GM19395 (cell line): ENCODE measurements around the gene DPP3.
A peak's percentile ranks its signal among the peaks of the same experiment; 100 is the strongest.
"Not testable (repeated sequence)": the region's sequence is repeated elsewhere in the genome, so short reads cannot be mapped to it uniquely, and the experiment has no call there.

Experiments used
- ATAC-seq: cut with Tn5 transposase; IDR thresholded peaks from one replicate; pipeline ENCODE4 v1.9.1; 2021; ENCODE audit warnings: mild to moderate bottlenecking, moderate library complexity; ENCODE audit not compliant: unreplicated experiment

The DPP3 gene

DNA sequence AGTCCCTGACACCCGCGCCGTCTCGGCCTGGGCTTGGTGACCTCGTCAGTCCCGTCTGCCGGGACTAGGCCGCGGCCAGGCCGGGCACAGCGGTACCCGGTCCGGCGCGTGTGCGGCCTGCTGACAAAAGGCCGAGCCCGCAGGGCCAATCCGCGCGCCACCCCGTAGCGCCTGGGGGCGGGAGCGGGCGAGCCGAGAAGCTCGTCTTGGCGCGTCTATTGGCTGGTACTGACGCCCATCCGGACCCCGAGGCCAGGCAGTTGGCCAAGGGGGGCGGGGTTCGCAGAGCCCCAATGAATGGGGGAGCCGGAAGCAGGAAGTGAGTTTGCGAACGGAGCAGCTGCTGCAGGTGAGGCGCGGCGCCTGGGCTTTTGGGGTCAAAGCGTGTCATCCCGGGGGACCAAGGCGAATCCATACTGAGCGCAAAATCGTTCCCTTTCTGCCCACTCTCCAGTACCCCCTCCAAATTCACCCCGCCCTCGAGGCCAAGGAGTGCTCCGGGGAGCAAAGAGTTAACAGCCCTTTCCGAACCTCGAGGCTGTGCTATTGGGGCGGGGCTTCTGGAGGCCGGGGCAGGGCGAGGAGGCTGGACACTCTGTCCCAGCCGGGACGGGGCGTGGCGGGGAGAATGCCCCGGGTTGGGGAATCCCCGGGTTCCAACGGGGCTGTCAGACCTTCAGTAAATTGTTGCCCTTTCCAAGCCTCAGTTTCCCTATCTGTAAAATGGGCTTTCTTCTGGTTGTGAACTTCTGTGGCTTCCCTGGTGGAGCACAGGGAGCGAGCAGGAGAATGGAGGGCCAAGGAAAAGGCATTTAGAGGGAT, at the start of gene DPP3:
Gene DPP3 (plus strand): TSS at position 318 of the 822 bp plus-strand sequence. CDS start 1,767 bp downstream, outside the sequence.
- ATAC-seq = peak; percentile 84

DNA sequence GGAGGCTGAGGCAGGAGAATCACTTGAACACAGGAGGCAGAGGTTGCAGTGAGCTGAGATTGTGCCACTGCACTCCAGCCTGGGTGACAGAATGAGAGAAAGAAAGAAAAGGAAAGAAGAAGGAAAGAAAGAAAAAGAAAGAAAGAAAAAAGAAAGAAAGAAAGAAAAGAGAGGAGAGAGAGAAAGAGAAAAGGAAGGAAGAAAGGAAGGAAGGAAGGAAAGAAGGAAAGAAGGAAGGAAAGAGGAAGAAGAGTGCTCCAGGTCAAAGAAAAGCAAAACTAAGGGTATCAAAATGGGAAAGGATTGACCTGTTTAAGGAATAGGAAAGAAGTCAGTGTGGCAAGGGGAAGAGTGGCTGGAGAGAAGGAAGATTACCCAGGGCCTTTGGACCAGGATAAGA, 48.9 kb upstream of the DPP3 start:
- not testable (repeated sequence) for ATAC-seq

GRCh38 chr11:66431871-66432329, 48.3 kb upstream of the DPP3 start:
- ATAC-seq = not testable (repeated sequence)

DNA sequence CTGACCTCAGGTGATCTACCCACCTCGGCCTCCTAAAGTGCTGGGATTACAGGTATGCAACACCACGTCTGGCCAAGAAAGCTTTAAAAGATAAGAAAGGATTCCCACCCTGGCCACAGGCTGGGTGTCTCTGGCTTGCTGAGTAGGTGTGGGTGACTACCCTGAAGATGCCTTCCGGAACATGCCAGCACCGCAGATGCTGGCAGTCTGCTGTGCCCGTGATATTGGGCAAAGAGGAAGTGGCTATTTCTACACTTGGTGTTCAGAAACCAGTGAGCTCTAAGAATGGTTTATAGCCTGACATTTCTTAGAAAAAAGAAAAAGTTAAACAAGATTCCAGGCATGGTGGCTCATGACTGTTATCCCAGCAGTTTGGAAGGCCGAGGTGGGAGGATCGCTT, 47.6 kb upstream of the DPP3 start:
- ATAC-seq = no peak

GRCh38 chr11:66437979-66438503, 42.2 kb upstream of the DPP3 start:
- no peak for ATAC-seq

DNA sequence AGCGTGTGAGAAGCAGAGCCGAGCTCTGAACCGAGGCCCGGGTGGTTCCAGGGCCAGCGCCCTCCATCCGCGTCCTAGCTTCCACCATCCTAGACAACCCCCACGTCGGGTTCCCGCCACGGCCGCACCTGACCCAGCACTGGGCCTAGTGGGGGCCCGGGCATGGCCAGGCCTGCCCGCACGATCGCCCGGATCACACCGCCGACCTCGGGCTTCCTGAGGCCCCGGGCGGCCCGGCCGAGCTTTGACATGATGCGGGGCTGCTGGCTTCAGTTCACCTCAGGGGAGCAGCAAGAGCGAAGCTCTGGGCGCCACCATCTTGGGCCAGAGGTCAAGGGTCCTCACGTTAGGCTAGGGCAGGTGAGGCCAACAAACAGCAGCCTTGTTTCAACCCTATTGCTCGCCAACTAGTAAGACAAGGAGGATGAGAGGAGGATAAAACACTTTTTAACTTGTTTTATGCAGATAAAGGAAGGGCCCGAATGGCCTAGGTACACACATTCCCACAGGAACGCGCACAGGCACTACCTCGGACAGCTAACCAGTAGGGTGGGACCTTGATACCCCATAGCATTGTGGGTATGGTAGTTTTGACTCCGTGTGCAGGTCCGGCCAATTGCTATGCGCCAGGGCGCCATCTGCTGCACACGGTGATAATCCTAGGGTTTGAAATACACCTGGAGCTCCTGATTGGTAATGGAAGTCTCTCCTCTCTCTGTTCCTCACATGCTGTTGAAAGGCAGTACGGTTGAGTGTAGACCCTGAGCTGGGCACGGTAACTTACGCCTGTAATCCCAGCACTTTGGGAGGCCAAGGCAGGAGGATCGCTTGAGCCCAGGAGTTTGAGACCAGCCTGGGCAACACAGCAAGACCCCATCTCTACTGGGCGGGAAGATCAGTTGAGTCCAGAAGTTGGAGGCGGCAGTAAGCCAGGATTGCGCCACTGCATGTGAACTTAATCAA, 41.4 kb upstream of the DPP3 start, which contains the start of gene MRPL11:
Gene MRPL11 (minus strand): TSS at position 345 of the 963 bp plus-strand sequence. CDS start 94 bp downstream, at position 251.
- peak; percentile 91 for ATAC-seq

DNA sequence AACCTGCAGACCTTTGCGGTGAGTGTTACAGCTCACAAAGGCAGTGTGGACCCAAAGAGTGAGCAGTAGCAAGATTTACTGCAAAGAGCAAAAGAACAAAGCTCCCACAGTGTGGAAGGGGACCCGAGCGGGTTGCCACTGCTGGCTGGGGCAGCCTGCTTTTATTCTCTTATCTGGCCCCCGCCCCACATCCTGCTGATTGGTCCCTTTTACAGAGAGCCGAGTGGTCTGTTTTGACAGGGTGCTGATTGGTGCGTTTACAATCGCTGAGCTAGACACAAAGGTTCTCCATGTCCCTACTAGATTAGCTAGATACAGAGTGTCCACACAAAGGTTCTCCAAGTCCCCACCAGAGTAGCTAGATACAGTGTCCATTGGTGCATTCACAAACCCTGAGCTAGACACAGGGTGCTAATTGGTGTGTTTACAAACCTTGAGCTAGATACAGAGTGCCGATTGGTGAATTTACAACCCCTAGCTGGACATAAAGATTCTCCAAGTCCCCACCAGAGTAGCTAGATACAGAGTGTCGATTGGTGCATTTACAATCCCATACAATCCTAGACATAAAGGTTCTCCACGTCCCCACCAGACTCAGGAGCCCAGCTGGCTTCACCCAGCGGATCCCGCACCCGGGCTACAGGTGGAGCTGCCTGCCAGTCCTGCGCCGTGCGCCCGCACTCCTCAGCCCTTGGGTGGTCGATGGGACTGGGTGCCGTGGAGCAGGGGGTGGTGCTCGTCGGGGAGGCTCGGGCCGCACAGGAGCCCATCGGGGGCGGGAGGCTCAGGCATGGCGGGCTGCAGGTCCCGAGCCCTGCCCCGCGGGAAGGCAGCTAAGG, 39.9 kb upstream of the DPP3 start:
- not testable (repeated sequence) for ATAC-seq

DNA sequence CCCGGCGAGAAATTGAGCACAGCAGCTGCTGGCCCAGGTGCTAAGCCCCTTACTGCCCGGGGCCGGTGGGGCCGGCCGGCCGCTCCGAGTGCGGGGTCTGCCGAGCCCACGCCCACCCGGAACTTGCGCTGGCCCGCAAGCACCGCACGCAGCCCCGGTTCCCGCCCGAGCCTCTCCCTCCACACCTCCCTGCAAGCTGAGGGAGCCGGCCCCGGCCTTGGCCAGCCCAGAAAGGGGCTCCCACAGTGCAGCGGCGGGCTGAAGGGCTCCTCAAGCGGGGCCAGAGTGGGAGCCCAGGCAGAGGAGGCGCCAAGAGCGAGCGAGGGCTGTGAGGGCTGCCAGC, 39.3 kb upstream of the DPP3 start:
- not testable (repeated sequence) for ATAC-seq

GRCh38 chr11:66443602-66444001, 36.6 kb upstream of the DPP3 start:
- no peak for ATAC-seq

GRCh38 chr11:66447012-66447411, 33.2 kb upstream of the DPP3 start:
- no peak for ATAC-seq

DNA sequence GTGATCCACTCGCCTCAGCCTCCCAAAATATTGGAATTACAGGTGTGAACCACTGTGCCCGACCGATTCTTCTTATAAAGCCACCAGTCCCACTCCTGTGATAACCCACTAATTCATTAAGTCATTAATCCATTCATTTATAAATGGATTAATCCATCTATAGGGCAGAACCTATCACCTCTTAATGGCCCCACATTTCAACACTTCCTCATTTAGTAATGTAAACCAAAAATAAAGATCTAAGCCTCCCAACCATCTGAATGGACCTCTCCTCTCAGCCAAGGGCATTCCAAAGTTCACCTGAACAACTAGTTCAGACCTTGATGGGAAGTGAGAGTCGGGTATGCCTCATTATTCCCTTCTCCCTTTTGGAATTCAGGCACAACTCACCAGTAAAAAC, 31.7 kb upstream of the DPP3 start:
- ATAC-seq = no peak

- ATAC-seq = no peak
Measured at GRCh38 chr11:66450560-66450959, 29.7 kb upstream of the DPP3 start.

- no peak for ATAC-seq
Measured at GRCh38 chr11:66451663-66452062, 28.6 kb upstream of the DPP3 start.

DNA sequence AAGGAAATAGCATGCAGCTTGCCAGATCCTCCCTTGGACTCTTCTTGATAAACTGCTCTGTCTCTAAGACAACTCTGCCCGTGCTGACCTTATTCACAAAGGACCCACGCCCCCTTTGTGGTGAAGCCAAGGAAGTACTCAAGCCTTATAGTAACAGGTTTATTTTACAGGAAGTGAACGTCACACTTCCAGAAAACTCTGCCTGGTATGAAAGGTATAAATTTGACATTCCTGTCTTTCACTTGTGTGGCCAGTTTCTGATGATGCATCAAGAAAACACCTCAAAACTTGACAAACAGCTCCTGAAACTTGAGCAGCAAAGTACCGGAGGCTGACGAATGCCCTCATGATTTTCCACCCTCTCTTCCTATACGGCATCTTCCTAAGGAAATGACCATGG, 26.0 kb upstream of the DPP3 start:
- ATAC-seq = no peak

GRCh38 chr11:66454828-66455227, 25.4 kb upstream of the DPP3 start:
- no peak for ATAC-seq

DNA sequence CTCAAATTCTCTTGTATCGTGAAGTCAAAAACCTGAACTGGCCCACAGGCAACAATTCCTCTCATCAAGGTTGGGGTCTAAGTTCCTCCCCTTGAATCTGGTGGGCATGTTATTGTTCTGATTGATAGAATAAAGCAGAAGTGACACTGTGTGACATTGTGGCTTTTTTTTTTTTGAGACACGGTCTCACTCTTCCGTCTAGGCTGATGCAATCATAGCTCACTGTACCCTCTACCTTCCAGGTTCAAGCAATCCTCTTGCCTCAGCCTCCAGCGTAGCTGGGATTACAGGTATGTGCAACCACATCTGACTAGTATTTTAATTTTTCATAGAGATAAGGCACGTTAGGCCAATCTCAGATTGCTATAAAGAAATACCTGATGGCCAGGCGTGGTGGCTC, 22.4 kb upstream of the DPP3 start:
- no peak for ATAC-seq

DNA sequence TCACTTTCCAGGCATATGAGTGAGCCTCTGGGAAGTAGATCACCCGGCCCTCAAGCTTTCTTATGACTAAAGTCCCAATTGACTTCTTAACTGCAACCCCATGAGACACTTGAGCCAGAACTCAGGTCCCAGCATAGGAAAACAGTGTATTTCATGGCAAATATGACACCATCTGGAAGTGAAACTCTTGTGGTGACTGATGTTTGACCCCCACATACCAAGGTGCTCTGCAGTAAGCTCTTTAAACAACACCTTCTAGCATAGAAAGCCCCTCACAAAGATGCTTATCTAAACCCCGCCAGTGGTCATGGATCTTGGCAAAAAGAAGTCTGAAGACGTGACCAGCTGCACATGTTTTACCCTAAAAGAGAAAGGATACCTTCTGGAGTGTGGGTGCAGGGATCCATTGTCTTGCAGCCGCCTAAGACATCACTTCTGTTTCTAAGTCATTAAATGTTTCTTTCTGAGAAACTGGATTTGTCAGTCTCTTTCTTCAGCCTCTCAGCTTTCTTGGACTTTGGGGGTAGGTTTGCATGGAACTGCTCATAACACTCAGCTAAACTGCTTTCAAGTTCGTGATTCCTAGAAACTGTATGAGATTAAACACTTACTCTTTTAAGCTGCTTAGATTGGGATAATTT, 21.0 kb upstream of the DPP3 start:
- no peak for ATAC-seq

- ATAC-seq = no peak
Measured at GRCh38 chr11:66462010-66462409, 18.2 kb upstream of the DPP3 start.

GRCh38 chr11:66462911-66463310, 17.3 kb upstream of the DPP3 start:
- no peak for ATAC-seq

DNA sequence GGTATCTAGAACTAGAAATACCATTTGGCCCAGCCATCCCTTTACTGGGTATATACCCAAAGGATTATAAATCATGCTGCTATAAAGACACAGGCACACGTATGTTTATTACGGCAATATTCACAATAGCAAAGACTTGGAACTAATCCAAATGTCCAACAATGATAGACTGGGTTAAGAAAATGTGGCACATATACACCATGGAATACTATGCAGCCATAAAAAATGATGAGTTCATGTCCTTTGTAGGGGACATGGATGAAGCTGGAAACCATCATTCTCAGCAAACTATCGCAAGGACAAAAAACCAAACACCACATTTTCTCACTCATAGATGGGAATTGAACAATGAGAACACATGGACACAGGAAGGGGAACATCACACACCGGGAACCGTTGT, 16.1 kb upstream of the DPP3 start:
- ATAC-seq = not testable (repeated sequence)
